GM12878 (cell line): ENCODE measurements around the gene REG1B. TPM values are rescaled to one million over a fixed set of nuclear protein-coding genes. Genes with fewer than 3 reads are reported as not detected.

Experiments
- CEBPB ChIP-seq, 2 experiments: fragments of 150-350 bp in 1 of 2; IDR thresholded peaks; 2 replicates each; pipeline ENCODE4 v1.6.1; 2012 to 2014; ENCODE audit warnings: low read depth in 2 of 2, low read length in 2 of 2, borderline replicate concordance in 1 of 2, inconsistent platforms in 1 of 2
- ETV6 ChIP-seq, 2 experiments: fragments of 450-650 bp in 1 of 2; IDR thresholded peaks in 1 of 2; conservative IDR thresholded peaks in 1 of 2; 2 replicates each; pipeline ENCODE4 v1.6.1; 2014; ENCODE audit warnings: antibody characterized with exemption in 1 of 2, borderline replicate concordance in 1 of 2, low read depth in 1 of 2, mild to moderate bottlenecking in 1 of 2, moderate library complexity in 1 of 2
- FOS ChIP-seq: IDR thresholded peaks from 3 replicates; pipeline ENCODE4 v1.6.1; 2011; ENCODE audit warnings: borderline replicate concordance; ENCODE audit not compliant: insufficient read length; ENCODE audit errors: extremely low read depth
- HDGF ChIP-seq: fragments of 450-650 bp; IDR thresholded peaks from 2 replicates; pipeline ENCODE4 v1.6.1; 2016; ENCODE audit warnings: antibody characterized with exemption
- MYB ChIP-seq: fragments of 150-350 bp; IDR thresholded peaks from 2 replicates; pipeline ENCODE4 v1.6.1; 2014; ENCODE audit warnings: mild to moderate bottlenecking, low read depth, low read length, borderline replicate concordance
- RAD51 ChIP-seq: fragments of 450-650 bp; IDR thresholded peaks from 2 replicates; pipeline ENCODE4 v1.6.1; 2016; ENCODE audit warnings: moderate library complexity, mild to moderate bottlenecking, inconsistent platforms
- SIN3A ChIP-seq: IDR thresholded peaks from 2 replicates; pipeline ENCODE4 v1.6.1; 2012; ENCODE audit warnings: low read depth, low read length, improper control_type of control experiment
- SUPT20H ChIP-seq: IDR thresholded peaks from 2 replicates; pipeline ENCODE4 v1.6.1; 2011; ENCODE audit warnings: low read depth, mild to moderate bottlenecking, low read length, moderate library complexity, borderline replicate concordance; ENCODE audit not compliant: control insufficient read depth
- YBX1 ChIP-seq: fragments of 450-650 bp; IDR thresholded peaks from 2 replicates; pipeline ENCODE4 v1.6.1; 2016; ENCODE audit warnings: antibody characterized with exemption
- polyA plus RNA-seq, 11 experiments: library from polyadenylated mRNA; depleted of rRNA in 4 of 11; unstranded in 6 of 11; stranded (reverse) in 5 of 11; fragments of >200 nt; fragmentation: Nextera tagmentation in 4 of 11; fragmentation: Illumina TruSeq in 1 of 11; extraction: Ambion mirVana in 4 of 11; extraction: Trizol in 1 of 11; gene quantifications; 1 replicate in 1 of 11; 2 replicates in 10 of 11; pipeline versions ENCODE4 v1.2.1 to v1.2.3, GENCODE V29; 2011 to 2016; ENCODE audit warnings: inconsistent platforms in 2 of 11, missing spikeins in 2 of 11, low read depth in 1 of 11
- total RNA-seq, 4 experiments: library from RNA; depleted of rRNA in 3 of 4; stranded (reverse); fragments of >200 nt in 3 of 4; fragmentation: Illumina TruSeq in 1 of 4; extraction: Trizol in 1 of 4; gene quantifications; 2 replicates each; pipeline versions ENCODE4 v1.2.1 to v1.2.3, GENCODE V29; 2013 to 2021
- TF ChIP-seq, protein P1 (sequence below): fragments of 150-350 bp; IDR thresholded peaks from 2 replicates; pipeline ENCODE4 v1.6.1; 2016; ENCODE audit warnings: low read depth, low read length
- TF ChIP-seq, protein P2 (sequence below): IDR thresholded peaks from 2 replicates; pipeline ENCODE4 v1.6.1; 2011; ENCODE audit warnings: mild to moderate bottlenecking, low read depth, low read length, moderate library complexity; ENCODE audit not compliant: insufficient replicate concordance

Gene REG1B
- total and polyA plus RNA-seq, 10 of the 15 experiments (the other 5 are each of a cell fraction or from before 2014, with no cell fraction given): 2.7 TPM; not detected in 9

DNA sequence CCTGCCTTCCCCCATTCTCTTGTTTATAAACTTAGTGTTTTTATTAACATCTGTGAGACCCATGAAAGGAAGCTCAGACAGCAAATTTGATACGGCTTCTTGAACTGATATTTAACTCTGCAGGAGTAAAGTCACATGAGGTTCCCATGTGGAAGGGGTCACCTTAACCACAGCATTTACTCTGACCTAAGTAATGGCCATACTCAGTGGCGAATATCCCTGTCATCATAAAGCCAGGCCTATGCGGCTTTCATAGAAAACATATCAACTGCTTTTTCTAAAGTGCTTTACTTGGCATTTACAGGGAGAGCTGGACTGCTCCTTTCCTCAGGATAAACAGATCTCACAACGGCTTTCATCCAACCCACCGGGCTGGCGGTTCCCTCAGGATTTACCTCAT is 41.5 kb upstream of the REG1B start (continued):
- no peak for TF ChIP-seq CEBPB (IDR thresholded peaks at IDR 0.05; ENCODE audit: borderline replicate concordance in 1 of 2, low read depth in 2 of 2, low read length in 2 of 2)
- TF ChIP-seq, protein P1, sequence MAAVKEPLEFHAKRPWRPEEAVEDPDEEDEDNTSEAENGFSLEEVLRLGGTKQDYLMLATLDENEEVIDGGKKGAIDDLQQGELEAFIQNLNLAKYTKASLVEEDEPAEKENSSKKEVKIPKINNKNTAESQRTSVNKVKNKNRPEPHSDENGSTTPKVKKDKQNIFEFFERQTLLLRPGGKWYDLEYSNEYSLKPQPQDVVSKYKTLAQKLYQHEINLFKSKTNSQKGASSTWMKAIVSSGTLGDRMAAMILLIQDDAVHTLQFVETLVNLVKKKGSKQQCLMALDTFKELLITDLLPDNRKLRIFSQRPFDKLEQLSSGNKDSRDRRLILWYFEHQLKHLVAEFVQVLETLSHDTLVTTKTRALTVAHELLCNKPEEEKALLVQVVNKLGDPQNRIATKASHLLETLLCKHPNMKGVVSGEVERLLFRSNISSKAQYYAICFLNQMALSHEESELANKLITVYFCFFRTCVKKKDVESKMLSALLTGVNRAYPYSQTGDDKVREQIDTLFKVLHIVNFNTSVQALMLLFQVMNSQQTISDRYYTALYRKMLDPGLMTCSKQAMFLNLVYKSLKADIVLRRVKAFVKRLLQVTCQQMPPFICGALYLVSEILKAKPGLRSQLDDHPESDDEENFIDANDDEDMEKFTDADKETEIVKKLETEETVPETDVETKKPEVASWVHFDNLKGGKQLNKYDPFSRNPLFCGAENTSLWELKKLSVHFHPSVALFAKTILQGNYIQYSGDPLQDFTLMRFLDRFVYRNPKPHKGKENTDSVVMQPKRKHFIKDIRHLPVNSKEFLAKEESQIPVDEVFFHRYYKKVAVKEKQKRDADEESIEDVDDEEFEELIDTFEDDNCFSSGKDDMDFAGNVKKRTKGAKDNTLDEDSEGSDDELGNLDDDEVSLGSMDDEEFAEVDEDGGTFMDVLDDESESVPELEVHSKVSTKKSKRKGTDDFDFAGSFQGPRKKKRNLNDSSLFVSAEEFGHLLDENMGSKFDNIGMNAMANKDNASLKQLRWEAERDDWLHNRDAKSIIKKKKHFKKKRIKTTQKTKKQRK: no peak
- TF ChIP-seq SIN3A: no peak
- no peak for TF ChIP-seq YBX1
- no peak for TF ChIP-seq HDGF
- no peak for TF ChIP-seq RAD51
- TF ChIP-seq, protein P2, sequence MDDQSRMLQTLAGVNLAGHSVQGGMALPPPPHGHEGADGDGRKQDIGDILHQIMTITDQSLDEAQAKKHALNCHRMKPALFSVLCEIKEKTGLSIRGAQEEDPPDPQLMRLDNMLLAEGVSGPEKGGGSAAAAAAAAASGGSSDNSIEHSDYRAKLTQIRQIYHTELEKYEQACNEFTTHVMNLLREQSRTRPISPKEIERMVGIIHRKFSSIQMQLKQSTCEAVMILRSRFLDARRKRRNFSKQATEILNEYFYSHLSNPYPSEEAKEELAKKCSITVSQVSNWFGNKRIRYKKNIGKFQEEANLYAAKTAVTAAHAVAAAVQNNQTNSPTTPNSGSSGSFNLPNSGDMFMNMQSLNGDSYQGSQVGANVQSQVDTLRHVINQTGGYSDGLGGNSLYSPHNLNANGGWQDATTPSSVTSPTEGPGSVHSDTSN: no peak
- no peak for TF ChIP-seq MYB
- no peak for TF ChIP-seq SUPT20H
- no peak for TF ChIP-seq ETV6 (conservative IDR thresholded peaks at IDR 0.05 in 1 of 2, IDR thresholded peaks at IDR 0.05 in 1 of 2; ENCODE audit: borderline replicate concordance in 1 of 2, low read depth in 1 of 2)
- TF ChIP-seq FOS: no peak
- TF ChIP-seq, all 136 proteins: peak for 0
